ENCODE data around the gene RREB1. TPM values are rescaled to one million over a fixed set of nuclear protein-coding genes. Genes with fewer than 3 reads are reported as not detected.

RREB1 gene
- total and polyA plus RNA-seq, 2 of the 4 experiments (the other 2 are of a cell fraction) = 8.4 to 14.5 TPM

DNA sequence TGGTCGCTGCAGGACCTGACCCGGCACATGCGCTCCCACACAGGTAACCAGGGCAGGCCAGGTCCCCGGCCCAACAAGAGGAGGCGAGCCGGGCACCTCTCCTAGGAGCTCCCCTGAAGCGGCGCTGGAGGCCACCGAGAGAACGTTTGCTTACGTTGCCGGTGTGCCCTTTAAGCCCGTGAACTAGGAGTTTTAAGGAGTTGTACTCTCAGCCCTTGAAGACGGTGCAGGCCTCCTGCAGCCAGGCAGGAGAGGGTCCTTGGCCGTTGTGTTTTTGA lies 139.4 kb downstream of the RREB1 start:
- H3K79me1 ChIP-seq (ENCODE audit: low read depth in 1 of 2, low read length in 2 of 2) = peaks cover 6 to 43% of the 10 kb centered on the region in 2 experiments; a peak in 2 of 4 replicates
- no peak overlapping the region for H2BK120ac ChIP-seq (ENCODE audit: low read depth, low read length)
- H4K8ac ChIP-seq (ENCODE audit: low read depth in 2 of 2, low read length in 2 of 2) = no peak overlapping the region
- no peak overlapping the region for H3K18ac ChIP-seq (ENCODE audit: low read depth, low read length)
- peaks cover 6% of the 10 kb centered on the region for H3K4me1 ChIP-seq (ENCODE audit: control insufficient read depth, insufficient read depth, low read length)
- intact Hi-C loops (cut with micrococcal nuclease) (loop anchor here (10.0 kb wide), 1 partner anchor 332 kb away; no protein-coding TSS in a partner anchor), in situ Hi-C loops (cut with MboI; ENCODE audit: low sequenced_read_pairs) (loop anchor here (5.0 to 10.0 kb wide), 2 partner anchors 525 to 572 kb away; no protein-coding TSS in a partner anchor), dilution Hi-C loops (cut with HindIII; ENCODE audit: low sequenced_read_pairs, unreplicated experiment) (no loop called here)
- H3K56ac ChIP-seq (ENCODE audit: extremely low read depth, insufficient read depth, low read length) = no peak overlapping the region
- H2AFZ ChIP-seq (replicated peaks; ENCODE audit: low read length, poor library complexity) = no peak overlapping the region
- no peaks in the 10 kb centered on the region for H3K27me3 ChIP-seq (ENCODE audit: control insufficient read depth, insufficient read depth, low read length)
- no peak for DNase-seq
- CTCF ChIA-PET = no interaction called here
- TF ChIP-seq, protein P1, sequence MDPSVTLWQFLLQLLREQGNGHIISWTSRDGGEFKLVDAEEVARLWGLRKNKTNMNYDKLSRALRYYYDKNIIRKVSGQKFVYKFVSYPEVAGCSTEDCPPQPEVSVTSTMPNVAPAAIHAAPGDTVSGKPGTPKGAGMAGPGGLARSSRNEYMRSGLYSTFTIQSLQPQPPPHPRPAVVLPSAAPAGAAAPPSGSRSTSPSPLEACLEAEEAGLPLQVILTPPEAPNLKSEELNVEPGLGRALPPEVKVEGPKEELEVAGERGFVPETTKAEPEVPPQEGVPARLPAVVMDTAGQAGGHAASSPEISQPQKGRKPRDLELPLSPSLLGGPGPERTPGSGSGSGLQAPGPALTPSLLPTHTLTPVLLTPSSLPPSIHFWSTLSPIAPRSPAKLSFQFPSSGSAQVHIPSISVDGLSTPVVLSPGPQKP (IDR thresholded peaks at IDR 0.05; ENCODE audit: borderline replicate concordance, low read depth, low read length) = no peak
- TF ChIP-seq CHD1 (IDR thresholded peaks at IDR 0.05; ENCODE audit: low read depth, low read length) (no peak), MAFK (IDR thresholded peaks at IDR 0.05; ENCODE audit: low read depth, low read length) (no peak), RCOR1 (IDR thresholded peaks at IDR 0.05; ENCODE audit: insufficient replicate concordance, low read length) (no peak), NFE2L2 (IDR thresholded peaks at IDR 0.05; ENCODE audit: low read depth, low read length) (no peak), MAZ (IDR thresholded peaks at IDR 0.05; ENCODE audit: borderline replicate concordance, low read depth, low read length) (no peak), POLR2A (IDR thresholded peaks at IDR 0.05; ENCODE audit: low read depth, low read length) (no peak), RAD21 (IDR thresholded peaks at IDR 0.05; ENCODE audit: low read length) (no peak), SMC3 (IDR thresholded peaks at IDR 0.05; ENCODE audit: low read depth, low read length) (no peak), CEBPB (IDR thresholded peaks at IDR 0.05; ENCODE audit: low read depth, low read length) (no peak), RFX5 (IDR thresholded peaks at IDR 0.05; ENCODE audit: low read depth, low read length) (no peak), MXI1 (IDR thresholded peaks at IDR 0.05; ENCODE audit: borderline replicate concordance, low read depth, low read length) (no peak)
- TF ChIP-seq, protein P2, sequence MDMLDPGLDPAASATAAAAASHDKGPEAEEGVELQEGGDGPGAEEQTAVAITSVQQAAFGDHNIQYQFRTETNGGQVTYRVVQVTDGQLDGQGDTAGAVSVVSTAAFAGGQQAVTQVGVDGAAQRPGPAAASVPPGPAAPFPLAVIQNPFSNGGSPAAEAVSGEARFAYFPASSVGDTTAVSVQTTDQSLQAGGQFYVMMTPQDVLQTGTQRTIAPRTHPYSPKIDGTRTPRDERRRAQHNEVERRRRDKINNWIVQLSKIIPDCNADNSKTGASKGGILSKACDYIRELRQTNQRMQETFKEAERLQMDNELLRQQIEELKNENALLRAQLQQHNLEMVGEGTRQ (IDR thresholded peaks at IDR 0.05; ENCODE audit: low read depth, low read length) = no peak
- TF ChIP-seq, protein P3, sequence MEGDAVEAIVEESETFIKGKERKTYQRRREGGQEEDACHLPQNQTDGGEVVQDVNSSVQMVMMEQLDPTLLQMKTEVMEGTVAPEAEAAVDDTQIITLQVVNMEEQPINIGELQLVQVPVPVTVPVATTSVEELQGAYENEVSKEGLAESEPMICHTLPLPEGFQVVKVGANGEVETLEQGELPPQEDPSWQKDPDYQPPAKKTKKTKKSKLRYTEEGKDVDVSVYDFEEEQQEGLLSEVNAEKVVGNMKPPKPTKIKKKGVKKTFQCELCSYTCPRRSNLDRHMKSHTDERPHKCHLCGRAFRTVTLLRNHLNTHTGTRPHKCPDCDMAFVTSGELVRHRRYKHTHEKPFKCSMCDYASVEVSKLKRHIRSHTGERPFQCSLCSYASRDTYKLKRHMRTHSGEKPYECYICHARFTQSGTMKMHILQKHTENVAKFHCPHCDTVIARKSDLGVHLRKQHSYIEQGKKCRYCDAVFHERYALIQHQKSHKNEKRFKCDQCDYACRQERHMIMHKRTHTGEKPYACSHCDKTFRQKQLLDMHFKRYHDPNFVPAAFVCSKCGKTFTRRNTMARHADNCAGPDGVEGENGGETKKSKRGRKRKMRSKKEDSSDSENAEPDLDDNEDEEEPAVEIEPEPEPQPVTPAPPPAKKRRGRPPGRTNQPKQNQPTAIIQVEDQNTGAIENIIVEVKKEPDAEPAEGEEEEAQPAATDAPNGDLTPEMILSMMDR (conservative IDR thresholded peaks at IDR 0.05; ENCODE audit: low read depth, low read length) = no peak
- H2BK5ac ChIP-seq (ENCODE audit: low read depth, low read length, poor library complexity, severe bottlenecking) = no peak overlapping the region
- peaks cover 45% of the 10 kb centered on the region for H3K36me3 ChIP-seq (ENCODE audit: control insufficient read depth, insufficient read depth, low read length)
- H3K4me2 ChIP-seq (ENCODE audit: low read depth, low read length) = no peak overlapping the region
- 99% methylated on average over 14 of the region's 15 CpGs; no CpG with 5 or more reads in 1 of the 2 experiments for WGBS, 2 experiments (ENCODE audit: extremely low coverage in 2 of 2, insufficient read length in 1 of 2)
- H4K91ac ChIP-seq (ENCODE audit: insufficient read depth, low read depth, low read length) = no peak overlapping the region
- H2BK15ac ChIP-seq (ENCODE audit: low read depth, low read length) = no peak overlapping the region
- H3K9ac ChIP-seq (ENCODE audit: low read depth, low read length) = no peak overlapping the region
- no peak overlapping the region for H2AK5ac ChIP-seq (ENCODE audit: low read depth, low read length)
- H3K9me1 ChIP-seq (ENCODE audit: insufficient read depth, low read length) = no peaks in the 10 kb centered on the region
- no peak overlapping the region for H3K4me3 ChIP-seq (ENCODE audit: insufficient read depth, low read depth, low read length)
- BruUV-seq (replicated peaks) = no TSS peak
- no peak overlapping the region for H4K5ac ChIP-seq (ENCODE audit: low read depth, low read length)
- peaks cover 15% of the 10 kb centered on the region for H4K20me1 ChIP-seq (ENCODE audit: insufficient read depth, low read length)
- POLR2A ChIA-PET (ENCODE audit: unreplicated experiment) = no interaction called here
- no peak for ATAC-seq (ENCODE audit: low read depth)
- H2AK9ac ChIP-seq (replicated peaks; ENCODE audit: low read depth, low read length, poor library complexity) = no peak overlapping the region
- no peak overlapping the region for H3K27ac ChIP-seq (ENCODE audit: insufficient read depth, low read length)
- no peak overlapping the region for H2BK20ac ChIP-seq (ENCODE audit: low read depth, low read length)
- H3K23ac ChIP-seq (ENCODE audit: low read depth, low read length) = no peak overlapping the region
- no peak overlapping the region for H3K14ac ChIP-seq (replicated peaks; ENCODE audit: low read depth, low read length)
- H3K9me3 ChIP-seq (ENCODE audit: control insufficient read depth, insufficient read depth, low read length) = no peaks in the 10 kb centered on the region
- H3K4ac ChIP-seq (ENCODE audit: low read depth, low read length) = no peak overlapping the region
